NB4 (cell line): ENCODE results near the gene MICAL2.
A peak's percentile ranks its signal among the peaks of the same experiment; 100 is the strongest.

ENCODE experiments used
- DNase-seq: peaks from one replicate; pipeline ENCODE4 v3.0.0; 2010; ENCODE audit warnings: low read depth
- H3K4me3 ChIP-seq: one replicate; pipeline ENCODE4 v1.5.1; 2011; ENCODE audit warnings: mild to moderate bottlenecking, low read depth, low read length, moderate library complexity
- CTCF ChIP-seq: IDR thresholded peaks from one replicate; pipeline ENCODE4 v1.5.1; 2012; ENCODE audit warnings: low read depth, low read length
- MAX ChIP-seq: IDR thresholded peaks from 2 replicates; pipeline ENCODE4 v1.6.1; 2011; ENCODE audit warnings: low read depth, low read length
- MYC ChIP-seq: IDR thresholded peaks from 2 replicates; pipeline ENCODE4 v1.6.1; 2011; ENCODE audit warnings: low read depth, low read length
- POLR2A ChIP-seq: IDR thresholded peaks from 2 replicates; pipeline ENCODE4 v1.6.1; 2011; ENCODE audit warnings: mild to moderate bottlenecking; ENCODE audit not compliant: insufficient read length; ENCODE audit errors: extremely low read depth

Gene MICAL2

GRCh38 chr11:12161137-12161536 lies 50.7 kb downstream of the MICAL2 start:
- DNase-seq = no peak
- TF ChIP-seq CTCF = no peak
- no peak for TF ChIP-seq MYC
- no peak overlapping the region for H3K4me3 ChIP-seq

GRCh38 chr11:12161603-12162350 lies 51.4 kb downstream of the MICAL2 start:
- no peak for DNase-seq
- no peak overlapping the region for H3K4me3 ChIP-seq
- TF ChIP-seq MAX = no peak
- no peak for TF ChIP-seq MYC

GRCh38 chr11:12162652-12163051 lies 52.3 kb downstream of the MICAL2 start:
- TF ChIP-seq MYC (no peak), POLR2A (no peak), CTCF (no peak), MAX (no peak)
- no peak overlapping the region for H3K4me3 ChIP-seq
- no peak for DNase-seq

- no peak for TF ChIP-seq MYC
- no peak for TF ChIP-seq CTCF
- TF ChIP-seq POLR2A = no peak
- no peak for TF ChIP-seq MAX
- no peak for DNase-seq
- no peak overlapping the region for H3K4me3 ChIP-seq
These were observed 53.0 kb downstream of the MICAL2 start for GRCh38 chr11:12163181-12163941.

- peak; percentile 69 for DNase-seq
- TF ChIP-seq POLR2A = no peak
- no peak overlapping the region for H3K4me3 ChIP-seq
These were observed 53.9 kb downstream of the MICAL2 start for GRCh38 chr11:12164061-12165014.

- DNase-seq = no peak
- H3K4me3 ChIP-seq = no peak overlapping the region
- no peak for TF ChIP-seq MAX
- no peak for TF ChIP-seq POLR2A
- no peak for TF ChIP-seq MYC
- no peak for TF ChIP-seq CTCF
These were observed 55.0 kb downstream of the MICAL2 start for GRCh38 chr11:12165237-12165875.
